ENCODE data around the gene DENND5A.
"Not testable (repeated sequence)": the region's sequence is repeated elsewhere in the genome, so short reads cannot be mapped to it uniquely, and the experiment has no call there.

- not testable (repeated sequence) for TF ChIP-seq CTCF, POLR2A (IDR thresholded peaks at IDR 0.05)
Measured at GRCh38 chr11:9260838-9261146, 4.4 kb downstream of the DENND5A start.

Measured in Peyer's patch (tissue), 4 donors.